Testis (tissue), 2 donors: Measurements from ENCODE around the gene TSKU.

Experiments
- POLR2A ChIP-seq: fragments of 450-650 bp; IDR thresholded peaks from one replicate; pipeline ENCODE4 v1.6.1; 2017; ENCODE audit warnings: antibody characterized with exemption, mild to moderate bottlenecking, moderate library complexity
- TF ChIP-seq, protein P1 (sequence below), 3 experiments: fragments of 450-650 bp in 2 of 3; fragments of 200-600 bp in 1 of 3; sonication (generic) in 1 of 3; IDR thresholded peaks; one replicate each; pipeline ENCODE4 v1.5.1; 2016 to 2019; ENCODE audit warnings: antibody characterized with exemption in 3 of 3, mild to moderate bottlenecking in 2 of 3, moderate library complexity in 1 of 3

DNA sequence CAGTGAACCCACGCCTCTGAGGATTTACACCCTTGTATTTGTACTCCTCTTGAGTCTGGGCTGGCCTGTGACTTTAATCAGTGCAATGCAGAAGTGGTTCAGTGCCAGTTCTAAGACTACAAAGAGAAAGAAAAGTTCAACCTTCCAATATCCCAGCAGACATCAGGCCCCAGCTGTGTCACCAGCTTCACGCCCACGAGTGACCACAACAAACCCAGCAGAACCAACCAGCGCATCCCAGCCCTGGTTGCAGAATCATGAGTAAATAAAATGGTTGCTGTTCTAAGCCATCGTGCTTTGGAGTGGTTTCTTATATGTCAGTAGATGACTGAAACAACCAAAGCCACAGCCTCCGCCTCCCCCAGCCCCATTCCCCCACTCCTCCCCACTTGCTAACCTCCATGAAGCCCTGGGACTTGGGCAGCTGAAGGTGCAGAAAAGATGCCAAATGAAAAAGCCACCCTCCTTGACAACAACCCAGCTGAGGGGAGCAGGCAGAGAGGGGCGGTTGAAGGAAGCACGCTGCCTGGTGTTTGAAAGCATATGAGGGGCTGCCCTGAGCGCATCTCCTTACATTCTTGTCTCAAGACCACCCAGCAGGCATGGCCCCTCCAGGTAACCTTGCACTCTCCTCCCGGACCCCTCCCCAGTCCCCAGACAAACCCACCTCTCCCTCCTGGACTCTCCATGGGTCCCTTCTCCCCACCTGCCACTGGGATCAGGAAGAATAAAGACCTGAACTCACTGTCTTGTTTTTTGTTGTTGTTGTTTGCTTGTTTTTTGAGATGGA is 20.9 kb downstream of the TSKU start:
- TF ChIP-seq POLR2A: no peak
- TF ChIP-seq, protein P1, sequence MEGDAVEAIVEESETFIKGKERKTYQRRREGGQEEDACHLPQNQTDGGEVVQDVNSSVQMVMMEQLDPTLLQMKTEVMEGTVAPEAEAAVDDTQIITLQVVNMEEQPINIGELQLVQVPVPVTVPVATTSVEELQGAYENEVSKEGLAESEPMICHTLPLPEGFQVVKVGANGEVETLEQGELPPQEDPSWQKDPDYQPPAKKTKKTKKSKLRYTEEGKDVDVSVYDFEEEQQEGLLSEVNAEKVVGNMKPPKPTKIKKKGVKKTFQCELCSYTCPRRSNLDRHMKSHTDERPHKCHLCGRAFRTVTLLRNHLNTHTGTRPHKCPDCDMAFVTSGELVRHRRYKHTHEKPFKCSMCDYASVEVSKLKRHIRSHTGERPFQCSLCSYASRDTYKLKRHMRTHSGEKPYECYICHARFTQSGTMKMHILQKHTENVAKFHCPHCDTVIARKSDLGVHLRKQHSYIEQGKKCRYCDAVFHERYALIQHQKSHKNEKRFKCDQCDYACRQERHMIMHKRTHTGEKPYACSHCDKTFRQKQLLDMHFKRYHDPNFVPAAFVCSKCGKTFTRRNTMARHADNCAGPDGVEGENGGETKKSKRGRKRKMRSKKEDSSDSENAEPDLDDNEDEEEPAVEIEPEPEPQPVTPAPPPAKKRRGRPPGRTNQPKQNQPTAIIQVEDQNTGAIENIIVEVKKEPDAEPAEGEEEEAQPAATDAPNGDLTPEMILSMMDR (IDR thresholded peaks at IDR 0.05): no peak
